Lower lobe of right lung (tissue), 2 donors: ENCODE results near the gene RSAD1. TPM values are rescaled to one million over a fixed set of nuclear protein-coding genes. Genes with fewer than 3 reads are reported as not detected.

ENCODE experiments used
- ATAC-seq, 2 donors: fragments of 200-7000 bp; cut with Tn5 transposase; one replicate each; pipeline ENCODE4 v1.9.1; 2020 to 2022; ENCODE audit warnings: mild to moderate bottlenecking in 2 of 2, moderate library complexity in 2 of 2
- DNase-seq: peaks from one replicate; pipeline ENCODE4 v3.0.0-alpha.2; 2020
- H3K27ac ChIP-seq: fragments of 200-600 bp; one replicate; pipeline ENCODE4 v1.8.0; 2022
- H3K27me3 ChIP-seq: fragments of 200-600 bp; one replicate; pipeline ENCODE4 v1.8.0; 2022; ENCODE audit warnings: low read depth
- H3K36me3 ChIP-seq: fragments of 200-600 bp; one replicate; pipeline ENCODE4 v1.8.0; 2022; ENCODE audit warnings: mild to moderate bottlenecking
- H3K4me1 ChIP-seq: fragments of 200-600 bp; one replicate; pipeline ENCODE4 v1.8.0; 2022
- H3K4me3 ChIP-seq: fragments of 200-600 bp; one replicate; pipeline ENCODE4 v1.8.0; 2022; ENCODE audit warnings: mild to moderate bottlenecking
- H3K9me3 ChIP-seq: fragments of 200-600 bp; one replicate; pipeline ENCODE4 v1.8.0; 2022
- CTCF ChIP-seq: fragments of 200-600 bp; IDR thresholded peaks from one replicate; pipeline ENCODE4 v1.8.0; 2022; ENCODE audit warnings: antibody characterized with exemption, mild to moderate bottlenecking
- intact Hi-C: fragments of 100-400 bp; cut with DNase I; formaldehyde crosslinking; loops from one replicate; pipeline ENCODE4 v1.11.0; 2022
- total RNA-seq: library from RNA; stranded (reverse); fragmentation: NEBNext Ultra II Directional; extraction: Animal tissue kit (Norgen Biotek cat#: 25700); gene quantifications from one replicate; pipeline ENCODE4 v1.2.1, GENCODE V29; 2021
- donor health status: DM: no; HTN: yes; CAD: no; lungs with severe emphysema.

The RSAD1 gene
- total RNA-seq, 1 donor from 2014 or later: 29.2 TPM

DNA sequence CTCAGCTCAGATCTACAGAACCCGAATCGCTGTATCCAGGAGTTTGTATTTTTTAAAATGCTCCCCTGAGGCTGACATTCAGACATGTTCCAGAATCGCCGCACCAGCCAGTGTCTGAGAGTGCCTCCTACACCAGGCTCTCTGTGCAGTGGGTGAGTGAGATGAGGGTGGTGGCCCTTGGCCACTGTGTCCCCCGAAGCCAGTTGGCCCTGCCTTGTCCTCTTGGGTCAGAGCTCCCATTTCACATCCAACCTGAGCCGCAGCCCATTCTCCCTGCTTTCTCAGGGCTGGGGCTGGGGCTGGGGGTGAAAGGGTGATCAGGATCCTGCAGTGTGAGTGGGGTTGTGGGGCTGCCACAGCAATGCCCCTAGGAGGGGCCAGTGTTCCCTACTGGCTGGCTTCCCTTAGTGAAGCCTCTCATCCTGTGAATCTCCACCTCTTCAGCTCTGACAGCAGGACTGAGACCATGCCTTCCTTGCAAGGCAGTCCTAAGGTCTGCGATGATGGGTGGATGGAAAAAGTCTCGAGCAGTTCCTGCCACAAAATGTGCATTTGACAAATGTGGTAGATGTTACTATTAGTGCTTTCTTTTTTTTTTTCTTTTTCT is 16.7 kb downstream of the RSAD1 start:
- Histone ChIP-seq H3K36me3 (no peaks in the 10 kb centered on the region), H3K4me1 (no peaks in the 10 kb centered on the region), H3K9me3 (no peaks in the 10 kb centered on the region), H3K4me3 (no peak overlapping the region), H3K27ac (no peak overlapping the region), H3K27me3 (no peaks in the 10 kb centered on the region)
- intact Hi-C loops: no loop called here
- DNase-seq: no peak
- no peak for TF ChIP-seq CTCF
- no peak for ATAC-seq

DNA sequence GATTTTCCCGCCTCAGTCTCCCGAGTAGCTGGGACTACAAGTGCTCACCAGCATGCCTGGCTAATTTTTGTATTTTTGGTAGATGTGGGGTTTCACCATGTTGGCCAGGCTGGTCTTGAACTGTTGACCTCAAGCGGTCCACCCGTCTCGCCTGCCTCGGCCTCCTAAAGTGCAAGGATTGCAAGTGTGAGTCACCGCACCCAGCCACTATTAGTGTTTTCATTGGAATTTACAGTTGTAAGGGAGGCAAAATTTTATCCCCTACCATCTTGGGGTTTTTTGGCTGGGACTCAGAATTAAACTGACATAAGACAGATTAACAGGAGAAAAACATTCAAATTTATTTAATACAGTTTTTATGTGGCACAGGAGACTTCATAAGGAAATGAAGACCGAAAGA is 17.3 kb downstream of the RSAD1 start:
- DNase-seq (no peak), ATAC-seq (no peak)
- intact Hi-C loops: no loop called here
- H3K36me3 ChIP-seq: no peaks in the 10 kb centered on the region
- no peaks in the 10 kb centered on the region for H3K9me3 ChIP-seq
- TF ChIP-seq CTCF: no peak
- no peak overlapping the region for H3K27ac ChIP-seq
- no peaks in the 10 kb centered on the region for H3K27me3 ChIP-seq
- no peak overlapping the region for H3K4me3 ChIP-seq
- no peaks in the 10 kb centered on the region for H3K4me1 ChIP-seq

DNA sequence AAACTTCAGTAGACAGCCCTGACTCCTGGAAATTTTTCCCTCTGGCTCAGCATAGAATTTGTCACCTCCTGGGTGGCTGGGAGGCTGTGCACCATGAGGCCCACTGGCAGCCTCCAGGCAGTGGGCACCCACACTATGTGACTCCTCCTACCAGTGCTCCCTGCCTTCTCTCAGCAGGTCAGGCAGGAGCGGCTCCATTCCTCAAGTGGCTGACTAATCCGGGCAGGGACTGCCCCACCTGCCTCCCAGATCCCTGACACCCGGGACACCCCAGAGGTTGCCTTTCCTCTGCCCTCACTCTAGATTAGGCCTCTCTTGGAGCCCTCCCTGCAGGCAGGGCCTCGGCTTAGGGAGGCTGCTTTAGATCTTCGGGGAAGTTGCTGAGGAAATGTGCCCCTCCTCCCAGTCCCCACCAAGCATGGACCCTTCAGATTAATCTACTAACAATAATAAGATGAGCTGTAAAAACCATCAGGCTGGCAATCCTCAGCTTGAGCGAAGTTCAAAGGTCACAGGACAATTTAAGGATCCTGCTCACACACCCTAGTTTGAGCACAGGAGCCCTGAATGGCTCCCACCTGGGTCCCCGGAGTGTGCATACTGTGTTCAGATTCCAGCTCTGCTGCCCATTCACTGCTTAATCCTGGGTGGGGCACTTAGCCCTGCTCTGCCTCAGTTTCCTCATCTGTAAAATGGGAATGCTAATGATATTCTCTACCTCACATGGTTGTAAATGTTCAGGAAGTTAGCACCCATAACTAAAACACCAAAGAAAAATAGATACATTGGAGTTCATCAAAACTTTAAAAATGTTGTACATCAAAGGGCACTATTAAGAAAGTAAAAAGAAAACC is 19.6 kb downstream of the RSAD1 start:
- Histone ChIP-seq H3K36me3 (no peaks in the 10 kb centered on the region), H3K4me3 (no peak overlapping the region), H3K4me1 (no peaks in the 10 kb centered on the region), H3K27ac (no peak overlapping the region), H3K27me3 (no peaks in the 10 kb centered on the region), H3K9me3 (no peaks in the 10 kb centered on the region)
- DNase-seq: no peak
- ATAC-seq: peak; percentile 76 to 91
- intact Hi-C loops: no loop called here
- TF ChIP-seq CTCF: no peak

DNA sequence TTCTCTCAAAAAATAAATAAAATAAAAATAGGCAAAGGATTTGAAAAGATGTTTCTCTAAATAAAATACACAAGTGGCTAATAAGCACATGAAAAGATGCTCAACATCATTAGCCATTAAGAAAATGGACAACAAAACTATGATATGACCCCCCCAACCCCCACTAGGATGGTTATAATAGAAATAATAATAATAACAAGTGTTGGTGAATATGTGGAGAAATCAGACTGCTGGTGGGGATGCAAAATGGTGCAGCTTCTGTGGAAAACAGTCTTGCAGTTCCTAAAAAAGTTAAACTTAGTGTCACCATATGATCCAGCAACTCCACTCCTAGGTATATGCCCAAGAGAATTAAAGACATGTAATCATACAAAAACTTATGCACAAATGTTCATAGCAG is 20.6 kb downstream of the RSAD1 start:
- intact Hi-C loops: no loop called here
- no peak overlapping the region for H3K27ac ChIP-seq

DNA sequence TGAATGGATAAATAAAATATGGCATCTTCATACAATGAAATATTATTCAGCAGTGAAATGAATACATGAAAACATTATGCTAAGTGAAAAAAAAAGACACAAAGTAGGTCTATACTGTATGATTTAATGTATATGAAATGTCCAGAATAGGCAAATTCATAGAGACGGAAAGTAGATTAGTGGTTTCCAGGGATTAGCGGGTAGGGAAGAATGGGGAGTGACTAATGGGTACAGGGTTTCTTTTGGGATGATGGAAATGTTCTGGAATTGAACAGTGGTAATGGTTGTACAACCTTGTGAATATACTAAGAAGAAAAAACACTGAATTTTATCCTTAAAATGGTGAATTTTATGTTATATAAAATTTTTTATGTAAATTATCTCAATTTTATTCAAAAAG is 21.1 kb downstream of the RSAD1 start:
- H3K27me3 ChIP-seq: no peaks in the 10 kb centered on the region
- DNase-seq (no peak), ATAC-seq (no peak)
- H3K4me1 ChIP-seq: no peaks in the 10 kb centered on the region
- H3K4me3 ChIP-seq: no peak overlapping the region
- intact Hi-C loops: no loop called here
- H3K9me3 ChIP-seq: no peaks in the 10 kb centered on the region
- no peak for TF ChIP-seq CTCF
- H3K27ac ChIP-seq: no peak overlapping the region
- no peaks in the 10 kb centered on the region for H3K36me3 ChIP-seq

More for the DNA sequence above, 20.6 kb downstream of the RSAD1 start:
- Histone ChIP-seq H3K27me3 (no peaks in the 10 kb centered on the region), H3K36me3 (no peaks in the 10 kb centered on the region), H3K4me1 (no peaks in the 10 kb centered on the region), H3K9me3 (no peaks in the 10 kb centered on the region), H3K4me3 (no peak overlapping the region)
- ATAC-seq (no peak), DNase-seq (no peak)
- TF ChIP-seq CTCF: no peak
